GM19240 (cell line): ENCODE measurements around the gene ZNF668.
"Not testable (repeated sequence)": the region's sequence is repeated elsewhere in the genome, so short reads cannot be mapped to it uniquely, and the experiment has no call there.

Source experiments
- DNase-seq: peaks from one replicate; pipeline ENCODE4 v3.0.0; 2011; ENCODE audit warnings: low spot score; ENCODE audit not compliant: insufficient read length

ZNF668 gene

GRCh38 chr16:31061126-31061812 lies 12.8 kb downstream of the ZNF668 start:
- no peak for DNase-seq

DNA sequence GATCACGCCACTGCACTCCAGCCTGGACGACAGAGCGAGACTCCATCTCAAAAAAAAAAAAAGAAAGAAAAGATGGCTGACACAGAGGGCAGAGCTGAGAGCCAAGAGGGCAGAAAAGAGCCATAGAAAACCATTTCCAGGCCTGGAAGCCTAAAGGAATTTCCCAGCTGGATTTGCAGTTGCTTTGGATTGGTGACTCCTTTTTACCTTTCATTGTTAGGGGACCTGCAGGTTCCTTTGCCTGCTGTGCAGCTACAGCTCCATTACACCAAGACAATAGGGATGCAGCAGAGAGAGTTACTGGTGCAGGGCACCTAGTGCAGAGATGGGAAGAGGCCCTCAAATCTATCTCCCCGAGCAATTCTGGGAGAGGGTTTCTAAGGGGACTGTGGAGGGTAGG lies 18.4 kb downstream of the ZNF668 start:
- no peak for DNase-seq

DNA sequence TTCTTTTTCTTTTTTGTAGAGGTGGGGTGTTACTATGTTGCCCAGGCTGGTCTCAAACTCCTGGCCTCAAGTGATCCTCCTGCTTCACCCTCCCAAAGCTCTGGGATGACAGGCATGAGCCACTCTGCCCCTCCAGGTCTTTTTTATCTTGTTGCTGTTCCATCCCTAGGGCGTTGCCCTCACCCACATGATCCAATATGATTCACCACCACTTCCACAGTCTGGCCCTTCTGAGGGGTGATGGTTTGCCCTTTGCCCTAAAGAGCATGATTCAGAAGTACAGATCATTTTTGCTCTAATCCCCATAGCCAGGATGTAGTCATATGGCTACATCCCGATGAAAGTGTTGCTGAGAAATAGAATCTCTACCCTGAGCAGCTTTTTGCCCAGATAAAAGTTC lies 21.9 kb downstream of the ZNF668 start:
- DNase-seq, result no peak

- DNase-seq, result no peak
Observed at GRCh38 chr16:31050280-31051030, 23.6 kb downstream of the ZNF668 start.

- DNase-seq, result no peak
Observed at GRCh38 chr16:31043898-31044481, 30.1 kb downstream of the ZNF668 start.

DNA sequence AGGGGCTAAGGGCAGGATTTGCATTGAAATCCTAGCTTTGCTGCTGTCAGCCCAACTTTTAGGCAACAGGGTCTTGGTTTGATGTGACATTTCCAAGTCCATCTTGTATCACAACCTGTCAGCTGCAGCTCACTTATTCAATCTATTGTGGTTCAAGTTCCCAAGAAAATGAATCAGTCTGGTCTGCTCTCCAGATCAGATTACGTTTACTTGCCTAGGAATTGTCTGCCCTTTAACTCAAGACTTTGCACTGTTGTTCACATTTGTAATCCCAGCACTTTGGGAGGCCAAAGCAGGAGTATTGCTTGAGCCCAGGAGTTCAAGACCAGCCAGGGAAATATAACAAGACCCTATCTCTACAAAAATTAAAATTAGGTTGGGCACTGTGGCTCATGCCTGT lies 30.7 kb downstream of the ZNF668 start:
- no peak for DNase-seq

DNA sequence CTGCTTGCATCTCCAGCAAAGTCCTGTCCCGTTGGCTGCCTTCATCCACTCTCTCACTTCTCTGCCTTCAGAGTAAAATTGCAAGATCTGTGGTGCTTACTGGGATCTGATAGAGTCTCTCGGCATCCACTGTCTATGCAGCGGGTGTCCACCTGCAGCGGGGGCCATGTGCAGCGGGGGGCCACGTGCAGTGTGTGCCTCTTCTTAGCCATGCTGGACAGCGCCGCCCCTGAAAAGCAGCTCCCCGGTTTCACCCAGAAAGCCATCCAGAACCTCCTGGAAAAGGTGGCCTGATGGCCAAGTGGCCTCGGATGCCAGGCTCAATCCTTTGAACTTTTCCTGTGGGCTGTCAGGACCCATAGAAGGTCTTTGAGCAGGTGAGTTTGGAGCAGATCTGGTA lies 31.2 kb downstream of the ZNF668 start:
- DNase-seq, result no peak

GRCh38 chr16:31038993-31039392 lies 35.0 kb downstream of the ZNF668 start:
- DNase-seq, result no peak

GRCh38 chr16:31036691-31037090 lies 37.3 kb downstream of the ZNF668 start:
- no peak for DNase-seq

DNA sequence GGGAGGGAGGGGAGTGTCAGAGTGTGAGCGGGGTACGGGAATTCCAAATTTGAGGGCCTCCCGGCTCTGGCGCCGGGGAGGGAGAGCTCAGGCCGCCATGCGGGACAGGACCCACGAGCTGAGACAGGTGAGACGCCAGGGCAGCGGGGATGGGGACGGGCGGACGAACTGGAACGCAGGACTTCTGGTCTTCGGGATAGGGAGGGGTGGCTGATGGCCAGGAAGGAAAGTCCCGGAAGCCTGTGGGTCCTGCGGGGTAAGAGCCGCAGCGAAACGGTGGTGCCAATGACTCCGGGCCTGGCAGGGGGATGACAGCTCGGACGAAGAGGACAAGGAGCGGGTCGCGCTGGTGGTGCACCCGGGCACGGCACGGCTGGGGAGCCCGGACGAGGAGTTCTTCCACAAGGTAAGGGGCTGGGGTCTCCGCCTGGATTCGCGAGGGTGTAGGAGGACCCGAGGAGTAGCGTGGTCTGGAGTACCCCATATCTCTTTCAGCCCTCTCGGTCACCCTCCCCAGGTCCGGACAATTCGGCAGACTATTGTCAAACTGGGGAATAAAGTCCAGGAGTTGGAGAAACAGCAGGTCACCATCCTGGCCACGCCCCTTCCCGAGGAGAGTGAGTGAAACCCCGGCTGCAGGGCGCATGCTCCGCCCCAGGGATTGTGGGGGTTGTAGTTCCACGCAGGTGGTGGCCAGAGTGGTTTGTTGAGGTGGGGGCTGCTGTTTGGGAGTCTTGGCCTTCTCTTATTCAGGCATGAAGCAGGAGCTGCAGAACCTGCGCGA lies 40.1 kb downstream of the ZNF668 start:
- peak; percentile 95 for DNase-seq

DNA sequence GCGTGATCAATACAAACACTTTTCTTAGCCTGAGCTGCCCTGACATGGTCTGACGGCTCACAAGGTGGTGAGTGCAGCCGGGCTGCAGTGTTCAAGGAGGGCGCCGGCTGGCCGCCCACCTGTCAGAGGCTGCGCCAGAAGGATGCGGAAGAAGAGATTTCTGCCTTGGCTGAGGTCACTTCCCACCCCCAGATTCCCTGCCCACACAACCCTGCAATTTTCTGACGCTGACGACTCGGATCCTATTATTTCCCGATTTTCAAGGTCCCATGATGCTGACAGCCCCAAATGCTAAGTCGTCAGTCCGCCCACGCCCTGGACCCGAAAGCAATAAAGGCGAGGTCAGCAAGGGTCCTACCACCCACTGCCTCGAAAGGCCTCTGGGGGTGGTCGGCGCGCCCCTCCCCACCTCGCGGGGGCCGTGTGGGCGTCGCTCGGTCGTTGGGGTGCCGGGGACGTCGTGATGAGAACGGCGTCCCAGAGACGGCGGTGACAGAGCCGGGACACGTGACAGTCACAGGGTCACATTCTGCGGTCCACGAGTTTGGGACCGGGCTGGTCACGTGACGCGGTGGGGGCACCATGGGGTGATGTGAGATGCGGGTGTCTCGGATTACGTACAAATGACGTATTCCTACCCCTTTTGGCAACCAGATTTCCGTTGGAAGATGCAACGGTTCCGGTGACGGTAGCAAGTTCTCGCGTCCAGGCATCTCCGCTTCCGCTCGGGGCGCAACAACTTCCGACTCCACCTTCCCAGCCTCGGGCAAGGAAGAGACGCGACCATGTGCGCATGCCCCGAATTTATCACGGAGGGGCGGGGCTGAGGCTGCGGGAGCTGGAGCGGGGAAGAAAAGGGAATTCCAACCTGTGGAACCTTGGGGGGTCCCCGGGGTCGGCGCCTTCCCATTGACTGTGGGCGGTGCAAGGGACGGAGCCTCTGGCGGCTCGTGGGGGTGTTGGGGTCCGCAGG lies 41.0 kb downstream of the ZNF668 start, which contains the start of gene STX4:
STX4 (plus strand) TSS at position 823 of the 973 bp plus-strand sequence. CDS start 248 bp downstream, outside the sequence.
- peak; percentile 90 for DNase-seq

DNA sequence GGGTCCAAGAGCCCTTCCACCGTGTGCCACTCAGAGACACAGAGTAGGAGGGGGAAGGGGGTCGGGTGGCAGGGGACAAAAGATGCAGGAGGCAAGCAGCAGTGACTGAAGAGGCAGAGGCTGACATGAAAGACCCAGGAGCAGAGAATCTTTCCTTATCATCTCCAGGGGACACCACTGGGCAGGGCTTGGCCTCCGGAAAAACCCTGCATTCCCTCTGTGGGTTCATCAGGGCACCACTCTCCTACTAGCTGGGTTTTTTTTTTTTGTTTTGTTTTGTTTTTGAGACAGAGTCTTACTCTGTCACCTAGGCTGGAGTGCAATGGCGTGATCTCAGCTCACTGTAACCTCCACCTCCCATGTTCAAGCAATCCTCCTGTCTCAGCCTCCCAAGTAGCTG lies 42.8 kb downstream of the ZNF668 start:
- no peak for DNase-seq

DNA sequence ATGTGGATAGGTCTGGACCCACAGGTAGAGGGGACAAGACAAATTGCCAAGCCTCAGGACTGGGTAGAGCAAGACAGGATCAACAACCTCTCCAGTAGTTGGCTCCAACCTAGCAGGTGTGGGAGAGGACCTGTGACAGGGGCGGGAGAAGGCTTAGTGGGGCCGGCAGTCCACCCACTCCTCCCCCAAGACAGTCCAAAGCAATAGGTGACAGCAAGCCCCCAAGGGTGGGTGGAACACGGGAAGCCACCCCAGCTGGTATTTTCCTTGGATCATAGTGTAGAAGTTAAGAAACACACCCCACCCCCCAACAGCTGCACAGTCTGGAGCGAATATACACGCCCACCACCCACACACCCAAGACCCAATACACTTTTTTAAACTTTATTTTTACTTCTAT lies 44.8 kb downstream of the ZNF668 start:
- DNase-seq, result no peak

GRCh38 chr16:31025339-31025738 lies 48.7 kb downstream of the ZNF668 start:
- DNase-seq, result no peak

DNA sequence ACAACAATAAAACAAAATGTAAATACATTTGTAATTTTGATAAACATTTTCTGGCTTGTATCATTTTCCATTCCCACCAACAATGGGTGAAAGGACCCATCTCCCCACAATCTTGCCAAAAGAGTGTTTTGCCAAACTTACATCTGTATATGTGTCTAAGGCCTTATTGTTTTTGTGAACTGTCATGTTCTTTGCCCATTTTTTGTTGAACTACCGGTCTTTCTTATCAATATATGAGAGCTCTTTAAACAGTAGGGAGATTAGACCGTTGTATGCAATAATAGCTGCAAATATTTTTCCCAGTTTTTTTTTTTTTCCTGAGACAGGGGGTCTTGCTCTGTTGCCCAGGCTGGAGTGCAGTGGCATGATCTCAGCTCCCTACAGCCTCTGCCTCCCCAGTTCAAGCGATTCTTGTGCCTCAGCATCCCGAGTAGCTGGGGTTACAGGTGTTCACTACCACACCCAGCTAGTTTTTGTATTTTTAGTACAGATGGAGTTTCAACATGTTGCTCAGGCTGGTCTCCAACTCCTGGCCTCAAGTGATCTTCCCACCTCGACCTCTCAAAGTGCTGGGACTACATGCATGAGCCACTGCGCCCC lies 50.3 kb downstream of the ZNF668 start:
- DNase-seq, result no peak

GRCh38 chr16:31023252-31023602 lies 50.8 kb downstream of the ZNF668 start:
- DNase-seq, result no peak

DNA sequence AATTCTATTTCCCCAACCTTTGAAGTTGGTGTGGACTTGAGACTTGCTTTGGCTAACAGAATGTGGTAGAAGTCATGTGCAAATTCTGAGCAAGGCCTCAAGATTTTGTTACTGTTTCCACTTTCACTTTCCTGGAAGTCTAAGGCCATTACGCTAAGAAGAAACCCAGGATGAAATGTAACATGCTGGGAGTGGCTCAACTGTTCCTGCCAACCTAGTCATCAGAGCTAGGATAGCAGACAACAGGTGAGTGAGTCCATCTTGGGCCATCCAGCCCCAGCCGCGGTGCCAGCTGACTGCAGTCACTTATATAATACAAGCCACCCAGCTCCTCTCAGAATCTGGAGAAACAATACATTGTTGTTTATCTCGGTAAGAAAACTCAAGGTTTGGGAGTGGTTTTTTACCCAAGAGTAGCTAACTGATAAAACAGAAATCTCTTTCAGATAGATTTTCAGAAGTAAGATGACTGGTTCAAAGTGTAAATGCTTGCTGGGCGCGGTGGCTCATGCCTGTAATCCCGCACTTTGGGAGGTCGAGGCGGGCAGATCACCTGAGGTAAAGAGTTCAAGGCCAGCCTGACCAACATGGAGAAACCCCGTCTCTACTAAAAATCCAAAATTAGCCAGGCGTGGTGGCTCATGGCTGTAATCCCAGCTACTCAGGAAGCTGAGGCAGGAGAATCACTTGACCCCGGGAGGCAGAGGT lies 51.3 kb downstream of the ZNF668 start:
- no peak for DNase-seq

GRCh38 chr16:31020536-31020935 lies 53.5 kb downstream of the ZNF668 start:
- DNase-seq, result no peak

GRCh38 chr16:31017756-31018155 lies 56.3 kb downstream of the ZNF668 start:
- not testable (repeated sequence) for DNase-seq

GRCh38 chr16:31016018-31016417 lies 58.0 kb downstream of the ZNF668 start:
- no peak for DNase-seq
